VCaP (cell line): ENCODE data around the gene CACNA2D3.

Source experiments
- H3K27ac ChIP-seq: fragments of 450-650 bp; 2 replicates; pipeline ENCODE4 v1.5.1; 2017
- TF ChIP-seq, protein P1 (sequence below): fragments of 450-650 bp; conservative IDR thresholded peaks from 2 replicates; pipeline ENCODE4 v1.5.1; 2017; ENCODE audit warnings: mild to moderate bottlenecking, moderate library complexity

Gene CACNA2D3

DNA sequence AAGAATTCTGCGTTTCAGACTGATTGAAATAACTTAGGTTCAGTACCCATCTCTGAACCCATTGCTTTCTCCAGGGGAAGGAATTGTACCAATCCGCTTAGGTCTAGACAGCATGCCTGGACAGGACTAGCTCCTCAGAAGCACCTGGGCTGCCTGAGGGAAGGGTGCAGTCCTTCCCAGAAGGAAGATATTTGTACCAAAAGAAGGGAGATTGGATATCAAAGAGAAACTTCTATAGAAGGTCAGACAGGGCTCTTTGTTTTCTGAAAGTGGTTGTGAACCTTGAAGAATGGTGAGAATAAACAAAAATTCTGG lies 939.3 kb downstream of the CACNA2D3 start:
- H3K27ac ChIP-seq: no peak overlapping the region
- TF ChIP-seq, protein P1, sequence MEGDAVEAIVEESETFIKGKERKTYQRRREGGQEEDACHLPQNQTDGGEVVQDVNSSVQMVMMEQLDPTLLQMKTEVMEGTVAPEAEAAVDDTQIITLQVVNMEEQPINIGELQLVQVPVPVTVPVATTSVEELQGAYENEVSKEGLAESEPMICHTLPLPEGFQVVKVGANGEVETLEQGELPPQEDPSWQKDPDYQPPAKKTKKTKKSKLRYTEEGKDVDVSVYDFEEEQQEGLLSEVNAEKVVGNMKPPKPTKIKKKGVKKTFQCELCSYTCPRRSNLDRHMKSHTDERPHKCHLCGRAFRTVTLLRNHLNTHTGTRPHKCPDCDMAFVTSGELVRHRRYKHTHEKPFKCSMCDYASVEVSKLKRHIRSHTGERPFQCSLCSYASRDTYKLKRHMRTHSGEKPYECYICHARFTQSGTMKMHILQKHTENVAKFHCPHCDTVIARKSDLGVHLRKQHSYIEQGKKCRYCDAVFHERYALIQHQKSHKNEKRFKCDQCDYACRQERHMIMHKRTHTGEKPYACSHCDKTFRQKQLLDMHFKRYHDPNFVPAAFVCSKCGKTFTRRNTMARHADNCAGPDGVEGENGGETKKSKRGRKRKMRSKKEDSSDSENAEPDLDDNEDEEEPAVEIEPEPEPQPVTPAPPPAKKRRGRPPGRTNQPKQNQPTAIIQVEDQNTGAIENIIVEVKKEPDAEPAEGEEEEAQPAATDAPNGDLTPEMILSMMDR: no peak

DNA sequence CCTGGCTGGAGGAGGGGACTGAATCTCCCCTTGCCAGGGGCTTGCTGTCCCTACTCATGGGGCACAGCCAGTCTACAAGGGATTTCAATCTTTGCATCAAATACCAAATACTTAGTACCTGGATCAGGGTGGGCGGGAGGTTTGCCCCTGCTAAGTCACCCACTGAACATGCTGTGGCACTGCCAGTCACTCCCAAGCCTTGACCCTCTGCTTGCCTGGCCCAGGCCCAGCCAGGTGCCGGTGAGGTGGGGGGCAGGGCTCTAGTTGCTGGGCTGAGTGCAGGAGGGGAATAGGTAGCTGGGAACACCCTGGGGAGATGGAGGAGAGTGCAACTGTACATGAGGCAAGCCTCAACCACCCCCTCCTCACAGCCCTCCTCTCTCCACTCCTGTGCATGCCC lies 941.8 kb downstream of the CACNA2D3 start:
- no peak overlapping the region for H3K27ac ChIP-seq
- TF ChIP-seq, protein P1: no peak

DNA sequence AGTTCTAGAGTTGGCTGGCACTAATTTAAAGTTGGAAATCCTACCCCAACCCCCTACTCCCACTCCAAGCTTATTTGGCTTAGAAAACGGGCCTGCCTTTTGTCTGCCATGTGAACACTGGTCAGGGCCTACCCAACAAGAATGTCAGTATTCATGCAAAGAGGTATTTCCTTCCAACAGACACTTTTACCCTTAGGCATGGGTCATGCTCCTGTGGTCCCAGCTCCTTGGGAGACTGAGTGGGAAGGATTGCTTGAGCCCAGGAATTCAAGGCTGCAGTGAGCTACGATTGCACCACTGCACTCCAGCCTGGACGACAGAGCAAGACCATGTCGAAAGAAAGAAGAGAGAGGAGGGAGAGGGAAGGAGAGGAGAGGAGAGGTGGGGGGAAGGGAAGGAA lies 943.0 kb downstream of the CACNA2D3 start:
- TF ChIP-seq, protein P1: no peak

DNA sequence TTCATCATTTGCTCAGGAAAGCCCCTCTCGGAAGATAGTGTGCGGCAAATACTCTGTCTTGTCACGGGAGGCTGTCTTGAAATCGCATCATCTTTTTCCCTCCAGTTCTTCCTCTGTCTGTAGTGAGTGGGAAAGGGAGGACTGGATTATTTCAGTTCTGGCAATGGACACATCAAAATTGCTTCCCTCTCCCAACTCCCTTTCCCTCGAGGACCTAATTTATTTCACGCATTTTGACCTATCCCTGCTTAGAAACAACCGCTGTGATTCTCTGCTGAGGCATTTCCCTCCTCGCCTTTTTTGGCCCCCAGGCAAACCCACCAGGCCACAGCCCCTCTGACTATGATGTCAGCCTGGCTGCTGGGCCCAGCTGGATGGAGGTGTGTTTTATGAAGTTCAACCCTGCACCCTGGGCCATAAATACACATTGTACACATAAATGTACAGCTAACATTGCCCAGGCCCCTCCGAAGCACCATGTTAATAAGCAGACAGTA lies 944.2 kb downstream of the CACNA2D3 start:
- no peak overlapping the region for H3K27ac ChIP-seq
- TF ChIP-seq, protein P1: no peak

More for the DNA sequence above, 943.0 kb downstream of the CACNA2D3 start:
- no peak overlapping the region for H3K27ac ChIP-seq

DNA sequence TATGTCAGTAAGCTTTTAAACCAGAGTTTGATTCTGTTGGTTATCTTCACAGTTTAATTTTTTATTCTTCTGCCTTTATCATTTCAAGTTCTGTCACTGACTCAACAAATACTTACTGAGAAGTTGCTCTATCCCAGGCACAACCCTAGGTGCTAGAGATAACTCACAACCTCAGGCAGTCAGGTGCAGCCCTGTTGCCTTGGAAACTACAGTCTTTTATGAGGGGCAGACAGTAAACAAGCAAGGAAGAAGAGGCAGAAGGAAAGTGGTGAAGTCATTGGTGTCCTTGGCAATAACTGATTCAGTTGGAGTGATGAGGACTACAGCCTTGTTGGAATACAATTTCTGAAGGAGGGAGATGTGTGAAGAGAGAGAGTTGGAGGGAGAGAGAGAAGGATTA lies 947.6 kb downstream of the CACNA2D3 start:
- TF ChIP-seq, protein P1: no peak
- H3K27ac ChIP-seq: no peak overlapping the region

DNA sequence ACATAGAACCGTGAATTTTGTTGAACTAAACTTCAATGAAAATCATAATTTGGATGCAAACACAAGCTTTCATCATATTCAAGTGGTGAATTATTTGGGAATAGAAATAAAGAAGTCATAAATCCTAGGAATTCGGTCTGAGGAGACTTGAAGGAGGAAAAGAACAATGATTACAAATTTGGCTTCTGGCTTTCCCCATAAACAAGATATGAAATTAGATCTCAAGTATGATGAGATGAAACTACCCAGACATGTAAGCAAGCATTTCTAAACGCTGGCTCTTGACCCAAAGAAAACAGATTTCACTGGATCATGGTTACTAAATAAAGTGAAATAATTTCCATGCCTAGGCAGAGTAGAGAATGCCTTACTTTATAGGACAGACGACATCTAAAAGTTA lies 952.4 kb downstream of the CACNA2D3 start:
- TF ChIP-seq, protein P1: no peak
- H3K27ac ChIP-seq: no peak overlapping the region

DNA sequence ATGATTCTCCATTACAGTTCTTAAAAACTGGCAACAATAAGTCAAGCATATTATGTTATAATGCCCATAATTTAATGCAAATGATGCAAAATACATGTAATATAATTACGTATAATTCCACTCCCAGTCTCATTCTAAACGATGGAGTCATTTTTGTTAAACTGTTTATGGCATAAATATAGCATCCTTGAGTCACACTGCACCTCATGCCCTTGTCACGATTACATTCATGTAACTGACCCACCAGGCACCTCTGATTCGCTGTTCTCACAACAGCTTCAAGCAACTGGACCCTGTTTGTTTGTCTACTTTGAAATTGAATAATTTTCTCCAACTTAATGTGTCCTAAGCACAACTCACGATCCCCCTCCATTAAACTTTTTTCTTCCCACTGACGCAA lies 953.5 kb downstream of the CACNA2D3 start:
- no peak overlapping the region for H3K27ac ChIP-seq
- TF ChIP-seq, protein P1: no peak

DNA sequence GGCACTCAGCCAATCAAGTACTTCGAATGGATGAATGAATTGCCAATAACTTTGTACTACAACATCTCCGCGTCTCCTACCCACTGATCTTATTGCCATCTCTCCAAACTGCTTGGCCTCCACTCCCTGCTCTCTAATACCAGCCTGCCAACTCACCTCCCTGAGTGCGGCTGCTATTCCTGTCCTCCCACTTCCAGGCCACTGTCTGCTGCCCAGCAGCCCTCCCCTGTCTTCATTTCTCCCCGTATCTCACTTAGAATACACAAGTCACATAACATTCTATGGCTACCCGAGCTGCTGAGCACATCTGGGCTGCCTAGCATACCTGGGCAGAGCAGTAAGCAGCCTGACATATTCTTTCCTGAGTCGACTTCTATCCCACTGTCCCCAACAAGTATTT lies 955.4 kb downstream of the CACNA2D3 start:
- TF ChIP-seq, protein P1: no peak
- H3K27ac ChIP-seq: no peak overlapping the region
